Fibroblast of lung (primary cell): ENCODE measurements around the gene PTDSS2.

Experiments
- EZH2 ChIP-seq: IDR thresholded peaks from 2 replicates; pipeline ENCODE4 v1.5.1; 2012; ENCODE audit warnings: low read length, control low read depth, mild to moderate bottlenecking; ENCODE audit errors: missing control alignments
- TF ChIP-seq, protein P1 (sequence below), 2 donors: IDR thresholded peaks in 1 of 2; conservative IDR thresholded peaks in 1 of 2; 1 replicate in 1 of 2; 2 replicates in 1 of 2; pipeline ENCODE4 v1.5.1; 2011 to 2012; ENCODE audit warnings: low read length in 2 of 2, control low read depth in 1 of 2, inconsistent platforms in 1 of 2, low read depth in 1 of 2, mild to moderate bottlenecking in 1 of 2

DNA sequence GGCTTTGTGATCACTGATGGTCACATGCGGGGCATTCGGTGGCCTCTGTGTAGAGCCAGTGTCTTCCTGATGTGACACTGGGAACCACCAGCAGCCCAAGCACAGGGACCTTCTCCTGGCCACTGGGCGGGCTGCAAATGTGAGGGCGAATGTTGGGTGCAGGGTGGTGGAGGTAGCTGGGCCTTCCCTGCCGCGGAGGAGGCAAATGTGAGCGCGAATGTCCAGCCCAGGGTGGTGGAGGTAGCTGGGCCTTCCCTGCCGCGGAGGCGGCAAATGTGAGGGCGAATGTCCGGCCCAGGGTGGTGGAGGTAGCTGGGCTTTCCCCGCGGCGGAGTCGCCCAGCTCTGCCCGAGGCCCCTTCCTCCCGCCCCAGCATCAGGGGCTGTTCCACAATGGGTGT lies 23.3 kb downstream of the PTDSS2 start:
- TF ChIP-seq, protein P1, sequence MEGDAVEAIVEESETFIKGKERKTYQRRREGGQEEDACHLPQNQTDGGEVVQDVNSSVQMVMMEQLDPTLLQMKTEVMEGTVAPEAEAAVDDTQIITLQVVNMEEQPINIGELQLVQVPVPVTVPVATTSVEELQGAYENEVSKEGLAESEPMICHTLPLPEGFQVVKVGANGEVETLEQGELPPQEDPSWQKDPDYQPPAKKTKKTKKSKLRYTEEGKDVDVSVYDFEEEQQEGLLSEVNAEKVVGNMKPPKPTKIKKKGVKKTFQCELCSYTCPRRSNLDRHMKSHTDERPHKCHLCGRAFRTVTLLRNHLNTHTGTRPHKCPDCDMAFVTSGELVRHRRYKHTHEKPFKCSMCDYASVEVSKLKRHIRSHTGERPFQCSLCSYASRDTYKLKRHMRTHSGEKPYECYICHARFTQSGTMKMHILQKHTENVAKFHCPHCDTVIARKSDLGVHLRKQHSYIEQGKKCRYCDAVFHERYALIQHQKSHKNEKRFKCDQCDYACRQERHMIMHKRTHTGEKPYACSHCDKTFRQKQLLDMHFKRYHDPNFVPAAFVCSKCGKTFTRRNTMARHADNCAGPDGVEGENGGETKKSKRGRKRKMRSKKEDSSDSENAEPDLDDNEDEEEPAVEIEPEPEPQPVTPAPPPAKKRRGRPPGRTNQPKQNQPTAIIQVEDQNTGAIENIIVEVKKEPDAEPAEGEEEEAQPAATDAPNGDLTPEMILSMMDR (conservative IDR thresholded peaks at IDR 0.05 in 1 of 2, IDR thresholded peaks at IDR 0.05 in 1 of 2; ENCODE audit: low read depth in 1 of 2, low read length in 2 of 2), result no peak
- no peak for TF ChIP-seq EZH2
